ENCODE measurements around the gene ZNF638. TPM values are rescaled to one million over a fixed set of nuclear protein-coding genes. Genes with fewer than 3 reads are reported as not detected.

ZNF638 gene
- total and polyA plus RNA-seq, 2 of the 8 experiments (the other 6 are each of a cell fraction or from before 2014, with no cell fraction given), result 45.3 to 143 TPM

DNA sequence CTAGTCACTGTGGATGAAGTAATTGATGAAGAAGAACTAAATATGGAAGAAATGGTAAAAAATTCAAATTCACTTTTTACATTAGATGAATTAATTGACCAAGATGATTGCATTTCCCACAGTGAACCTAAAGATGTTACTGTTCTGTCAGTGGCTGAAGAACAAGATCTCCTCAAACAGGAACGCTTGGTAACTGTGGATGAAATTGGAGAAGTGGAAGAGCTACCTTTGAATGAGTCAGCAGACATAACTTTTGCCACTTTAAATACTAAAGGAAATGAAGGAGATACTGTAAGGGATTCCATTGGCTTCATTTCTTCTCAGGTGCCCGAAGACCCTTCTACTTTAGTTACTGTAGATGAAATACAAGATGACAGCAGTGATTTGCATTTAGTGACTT lies 95.1 kb downstream of the ZNF638 start:
- no peak overlapping the region for H4K5ac ChIP-seq (ENCODE audit: insufficient read length, low read depth, low read length)
- WGBS, 2 experiments (ENCODE audit: extremely low coverage in 1 of 2, insufficient coverage in 1 of 2, insufficient read length in 1 of 2, insufficient replicate concordance in 2 of 2, low coverage in 1 of 2, low lambda C conversion rate in 2 of 2, missing lambda C conversion rate in 1 of 2), result 99% methylated on average over 2 of the region's 2 CpGs; no CpG with 5 or more reads in 1 of the 2 experiments

More for the DNA sequence above, 95.1 kb downstream of the ZNF638 start:
- H2BK12ac ChIP-seq (ENCODE audit: low read depth, low read length), result no peak overlapping the region
- H2BK120ac ChIP-seq (replicated peaks; ENCODE audit: low read depth, low read length), result no peak overlapping the region
- no peak overlapping the region for H3K4ac ChIP-seq (replicated peaks; ENCODE audit: insufficient read length, low read depth, low read length)
- H2AFZ ChIP-seq (ENCODE audit: low read length), result no peak overlapping the region
- TF ChIP-seq GABPA (IDR thresholded peaks at IDR 0.05; ENCODE audit: borderline replicate concordance, insufficient read depth, low read length) (no peak), SUZ12 (IDR thresholded peaks at IDR 0.05; ENCODE audit: low read length) (no peak), RXRA (IDR thresholded peaks at IDR 0.05; ENCODE audit: insufficient read depth, low read depth, low read length) (no peak), POLR2AphosphoS5 (IDR thresholded peaks at IDR 0.05; ENCODE audit: low read depth, low read length) (no peak), CHD1 (IDR thresholded peaks at IDR 0.05; ENCODE audit: low read depth, low read length) (no peak), NRF1 (IDR thresholded peaks at IDR 0.05; ENCODE audit: low read depth, low read length) (no peak), SRF (IDR thresholded peaks at IDR 0.05; ENCODE audit: low read depth, low read length) (no peak)
- TF ChIP-seq, protein P1, sequence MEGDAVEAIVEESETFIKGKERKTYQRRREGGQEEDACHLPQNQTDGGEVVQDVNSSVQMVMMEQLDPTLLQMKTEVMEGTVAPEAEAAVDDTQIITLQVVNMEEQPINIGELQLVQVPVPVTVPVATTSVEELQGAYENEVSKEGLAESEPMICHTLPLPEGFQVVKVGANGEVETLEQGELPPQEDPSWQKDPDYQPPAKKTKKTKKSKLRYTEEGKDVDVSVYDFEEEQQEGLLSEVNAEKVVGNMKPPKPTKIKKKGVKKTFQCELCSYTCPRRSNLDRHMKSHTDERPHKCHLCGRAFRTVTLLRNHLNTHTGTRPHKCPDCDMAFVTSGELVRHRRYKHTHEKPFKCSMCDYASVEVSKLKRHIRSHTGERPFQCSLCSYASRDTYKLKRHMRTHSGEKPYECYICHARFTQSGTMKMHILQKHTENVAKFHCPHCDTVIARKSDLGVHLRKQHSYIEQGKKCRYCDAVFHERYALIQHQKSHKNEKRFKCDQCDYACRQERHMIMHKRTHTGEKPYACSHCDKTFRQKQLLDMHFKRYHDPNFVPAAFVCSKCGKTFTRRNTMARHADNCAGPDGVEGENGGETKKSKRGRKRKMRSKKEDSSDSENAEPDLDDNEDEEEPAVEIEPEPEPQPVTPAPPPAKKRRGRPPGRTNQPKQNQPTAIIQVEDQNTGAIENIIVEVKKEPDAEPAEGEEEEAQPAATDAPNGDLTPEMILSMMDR (IDR thresholded peaks at IDR 0.05; ENCODE audit: control extremely low read depth in 1 of 3, insufficient read depth in 1 of 3, low read depth in 1 of 3, low read length in 3 of 3), result no peak
- ChIA-PET CTCF (ENCODE audit: partially characterized antibody) (interaction anchor here (1.2 to 1.5 kb wide), 2 partner anchors 27 to 35 kb away, joined by 4 to 5 read pairs; no protein-coding TSS in a partner anchor), POLR2A (ENCODE audit: partially characterized antibody) (no interaction called here)
- no peak overlapping the region for H2BK15ac ChIP-seq (ENCODE audit: low read length)
- no peaks in the 10 kb centered on the region for H3K4me1 ChIP-seq (replicated peaks in 1 of 4; ENCODE audit: control insufficient read depth in 3 of 4, insufficient read depth in 4 of 4, low read length in 3 of 4)
- H3K56ac ChIP-seq (replicated peaks; ENCODE audit: insufficient read length, low read depth, low read length), result no peak overlapping the region
- no peak overlapping the region for H3K4me3 ChIP-seq (ENCODE audit: extremely low read depth in 1 of 4, insufficient read depth in 2 of 4, low read depth in 3 of 4, low read length in 4 of 4)
- no peaks in the 10 kb centered on the region for H3K27me3 ChIP-seq (replicated peaks in 1 of 4; ENCODE audit: control insufficient read depth in 3 of 4, extremely low read depth in 1 of 4, insufficient read depth in 3 of 4, low read length in 3 of 4)
- no peaks in the 10 kb centered on the region for H3K23me2 ChIP-seq (ENCODE audit: low read depth, low read length)
- no peak overlapping the region for H3K18ac ChIP-seq (ENCODE audit: extremely low read depth, low read length)
- H3K9me3 ChIP-seq (ENCODE audit: insufficient read depth in 2 of 2, low read depth in 1 of 2, low read length in 1 of 2), result no peaks in the 10 kb centered on the region
- no peak overlapping the region for H3K4me2 ChIP-seq (ENCODE audit: insufficient read depth in 1 of 2, low read depth in 2 of 2, low read length in 2 of 2)
- no peaks in the 10 kb centered on the region for H3K79me2 ChIP-seq (ENCODE audit: control insufficient read depth in 1 of 2, insufficient read depth in 2 of 2, low read length in 2 of 2)
- no peak overlapping the region for H2AK5ac ChIP-seq (ENCODE audit: low read depth, low read length)
- H3K79me1 ChIP-seq (ENCODE audit: low read depth, low read length), result no peaks in the 10 kb centered on the region
- no peak overlapping the region for H2BK5ac ChIP-seq (ENCODE audit: low read depth, low read length)
- FAIRE-seq (no peak), DNase-seq (ENCODE audit: low read depth in 1 of 2, low spot score in 2 of 2) (no peak)
- no peak overlapping the region for H3K14ac ChIP-seq (ENCODE audit: insufficient read length)
- no peak overlapping the region for H3K27ac ChIP-seq (ENCODE audit: low read depth, low read length)
- H4K20me1 ChIP-seq (replicated peaks in 1 of 2; ENCODE audit: control insufficient read depth in 1 of 2, insufficient read depth in 2 of 2, low read length in 2 of 2), result peaks cover 0 to 2% of the 10 kb centered on the region in 2 experiments
- peaks cover 12 to 87% (median 53%) of the 10 kb centered on the region in 4 experiments for H3K36me3 ChIP-seq (ENCODE audit: control insufficient read depth in 2 of 4, insufficient read depth in 4 of 4, low read length in 3 of 4)
- no peak overlapping the region for H3K23ac ChIP-seq (ENCODE audit: insufficient read length)
- no peak overlapping the region for H4K8ac ChIP-seq (ENCODE audit: extremely low read depth, insufficient read depth, low read length)
- H3K9ac ChIP-seq (replicated peaks in 1 of 4; ENCODE audit: extremely low read depth in 1 of 4, low read depth in 3 of 4, low read length in 3 of 4), result no peak overlapping the region
- no peak overlapping the region for H2BK20ac ChIP-seq (ENCODE audit: low read length)
- H4K91ac ChIP-seq (replicated peaks; ENCODE audit: insufficient read length, low read length), result no peak overlapping the region

Data from H1 (cell line).